OCI-LY7 (cell line): Measurements from ENCODE around the gene SLC13A3. TPM values are rescaled to one million over a fixed set of nuclear protein-coding genes. Genes with fewer than 3 reads are reported as not detected.

Source experiments
- BruUV-seq: library from RNA; stranded (reverse); fragments of 400-500 nt; replicated peaks from 2 replicates; lab custom pipeline; 2021; lab: Mats Ljungman, UMichigan
- CTCF ChIA-PET: fragments of 300-600 bp; sonication (Branson Sonifier 250); formaldehyde crosslinking; loops from one replicate; lab custom pipeline; 2022; ENCODE audit warnings: antibody characterized with exemption; ENCODE audit not compliant: unreplicated experiment; lab: Charles Lee
- POLR2A ChIA-PET: fragments of 300-600 bp; sonication (Branson Sonifier 250); formaldehyde crosslinking; loops from one replicate; lab custom pipeline; 2022; ENCODE audit warnings: antibody characterized with exemption; lab: Charles Lee
- DNase-seq: peaks from one replicate; pipeline ENCODE4 v3.0.0-alpha.2; 2015; ENCODE audit warnings: low spot score
- H2AFZ ChIP-seq: fragments of 200-600 bp; sonication (generic), shearing (Covaris generic); 2 replicates; pipeline ENCODE4 v1.6.1; 2014; ENCODE audit warnings: mild to moderate bottlenecking, antibody characterized with exemption, low read length, moderate library complexity
- H3K27ac ChIP-seq: fragments of 200-600 bp; sonication (generic); 2 replicates; pipeline ENCODE4 v1.5.1; 2014; ENCODE audit warnings: mixed run types, low read depth, mild to moderate bottlenecking, moderate library complexity, low read length, inconsistent platforms; ENCODE audit not compliant: poor library complexity, severe bottlenecking
- H3K36me3 ChIP-seq: fragments of 200-600 bp; sonication (generic); 2 replicates; pipeline ENCODE4 v1.6.1; 2014; ENCODE audit warnings: mild to moderate bottlenecking, antibody characterized with exemption, low read length, moderate library complexity, mixed read lengths; ENCODE audit not compliant: insufficient read depth
- H3K4me1 ChIP-seq: fragments of 200-600 bp; sonication (generic); 2 replicates; pipeline ENCODE4 v1.5.1; 2014; ENCODE audit warnings: mild to moderate bottlenecking, low read length; ENCODE audit not compliant: insufficient read depth, poor library complexity, severe bottlenecking
- H3K4me2 ChIP-seq: fragments of 200-600 bp; sonication (generic); 2 replicates; pipeline ENCODE4 v1.6.1; 2014; ENCODE audit warnings: mild to moderate bottlenecking, low read length
- H3K4me3 ChIP-seq: fragments of 200-600 bp; sonication (generic); 2 replicates; pipeline ENCODE4 v1.5.1; 2014; ENCODE audit warnings: mild to moderate bottlenecking, low read depth, low read length; ENCODE audit not compliant: poor library complexity, severe bottlenecking
- H3K79me2 ChIP-seq: fragments of 200-600 bp; sonication (generic); 2 replicates; pipeline ENCODE4 v1.6.1; 2016; ENCODE audit warnings: low read depth, mild to moderate bottlenecking, low read length, moderate library complexity, mixed read lengths; ENCODE audit not compliant: insufficient read depth
- H3K9me2 ChIP-seq: fragments of 200-600 bp; sonication (generic); 2 replicates; pipeline ENCODE4 v1.6.1; 2016; ENCODE audit warnings: mild to moderate bottlenecking, low read length, mixed read lengths; ENCODE audit not compliant: insufficient read depth
- H3K9me3 ChIP-seq: fragments of 200-600 bp; sonication (generic); 2 replicates; pipeline ENCODE4 v1.6.1; 2014; ENCODE audit warnings: mild to moderate bottlenecking, mixed run types, low read length, mixed read lengths
- H4K20me1 ChIP-seq: fragments of 200-600 bp; sonication (generic); 2 replicates; pipeline ENCODE4 v1.6.1; 2014; ENCODE audit warnings: mild to moderate bottlenecking, antibody characterized with exemption, low read length, moderate library complexity, mixed read lengths; ENCODE audit not compliant: insufficient read depth
- EZH2phosphoT487 ChIP-seq: fragments of 200-600 bp; sonication (generic); IDR thresholded peaks from 2 replicates; pipeline ENCODE4 v1.6.1; 2018; ENCODE audit warnings: low read depth, borderline replicate concordance, mild to moderate bottlenecking, mixed run types, antibody characterized with exemption, low read length, moderate library complexity, mixed read lengths
- intact Hi-C: fragments of 100-400 bp; cut with micrococcal nuclease; formaldehyde crosslinking; loops from one replicate; pipeline ENCODE4 v1.10.0; 2022; ENCODE audit not compliant: unreplicated experiment
- total RNA-seq, 2 experiments: library from RNA; depleted of rRNA in 1 of 2; stranded (reverse); fragments of >200 nt in 1 of 2; shearing (Covaris generic) in 1 of 2; gene quantifications; 2 replicates each; pipeline ENCODE4 v1.2.3, GENCODE V29; 2014 to 2022
- TF ChIP-seq, protein P1 (sequence below): fragments of 200-600 bp; sonication (generic); conservative IDR thresholded peaks from 2 replicates; pipeline ENCODE4 v1.5.1; 2014; ENCODE audit warnings: mild to moderate bottlenecking, antibody characterized with exemption, low read length, moderate library complexity, mixed read lengths

The SLC13A3 gene
- total RNA-seq, 2 experiments from 2014 or later = not detected

DNA sequence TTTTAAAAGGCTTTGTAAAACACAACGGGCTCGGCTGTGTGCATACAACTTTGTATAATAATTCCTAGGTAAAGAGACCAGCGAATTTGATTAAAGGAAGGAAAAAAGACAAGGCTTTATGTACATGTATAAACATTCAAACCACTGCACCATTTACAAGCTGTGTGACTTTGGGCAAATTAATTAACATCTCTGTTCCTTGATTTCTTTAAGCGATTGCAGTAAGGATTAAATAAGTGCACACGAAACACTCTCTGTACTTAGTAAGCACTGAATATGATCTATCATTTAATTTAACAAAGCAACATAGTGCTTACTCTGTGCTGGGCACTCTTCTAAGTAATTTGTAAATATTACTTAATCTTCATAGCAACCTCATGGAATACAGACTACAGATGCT is 81.3 kb downstream of the SLC13A3 start:
- no peak for DNase-seq
- TF ChIP-seq, protein P1, sequence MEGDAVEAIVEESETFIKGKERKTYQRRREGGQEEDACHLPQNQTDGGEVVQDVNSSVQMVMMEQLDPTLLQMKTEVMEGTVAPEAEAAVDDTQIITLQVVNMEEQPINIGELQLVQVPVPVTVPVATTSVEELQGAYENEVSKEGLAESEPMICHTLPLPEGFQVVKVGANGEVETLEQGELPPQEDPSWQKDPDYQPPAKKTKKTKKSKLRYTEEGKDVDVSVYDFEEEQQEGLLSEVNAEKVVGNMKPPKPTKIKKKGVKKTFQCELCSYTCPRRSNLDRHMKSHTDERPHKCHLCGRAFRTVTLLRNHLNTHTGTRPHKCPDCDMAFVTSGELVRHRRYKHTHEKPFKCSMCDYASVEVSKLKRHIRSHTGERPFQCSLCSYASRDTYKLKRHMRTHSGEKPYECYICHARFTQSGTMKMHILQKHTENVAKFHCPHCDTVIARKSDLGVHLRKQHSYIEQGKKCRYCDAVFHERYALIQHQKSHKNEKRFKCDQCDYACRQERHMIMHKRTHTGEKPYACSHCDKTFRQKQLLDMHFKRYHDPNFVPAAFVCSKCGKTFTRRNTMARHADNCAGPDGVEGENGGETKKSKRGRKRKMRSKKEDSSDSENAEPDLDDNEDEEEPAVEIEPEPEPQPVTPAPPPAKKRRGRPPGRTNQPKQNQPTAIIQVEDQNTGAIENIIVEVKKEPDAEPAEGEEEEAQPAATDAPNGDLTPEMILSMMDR = no peak
- no peak for TF ChIP-seq EZH2phosphoT487
- H3K9me3 ChIP-seq = no peaks in the 10 kb centered on the region
- H3K79me2 ChIP-seq = no peaks in the 10 kb centered on the region
- H3K4me1 ChIP-seq = no peaks in the 10 kb centered on the region
- H3K4me2 ChIP-seq = no peak overlapping the region
- H3K27ac ChIP-seq = no peak overlapping the region
- ChIA-PET POLR2A (no interaction called here), CTCF (no interaction called here)
- no TSS peak for BruUV-seq
- intact Hi-C loops = no loop called here
- no peaks in the 10 kb centered on the region for H4K20me1 ChIP-seq
- no peak overlapping the region for H3K4me3 ChIP-seq
- no peaks in the 10 kb centered on the region for H3K36me3 ChIP-seq
- H2AFZ ChIP-seq = no peak overlapping the region
- H3K9me2 ChIP-seq = no peaks in the 10 kb centered on the region

DNA sequence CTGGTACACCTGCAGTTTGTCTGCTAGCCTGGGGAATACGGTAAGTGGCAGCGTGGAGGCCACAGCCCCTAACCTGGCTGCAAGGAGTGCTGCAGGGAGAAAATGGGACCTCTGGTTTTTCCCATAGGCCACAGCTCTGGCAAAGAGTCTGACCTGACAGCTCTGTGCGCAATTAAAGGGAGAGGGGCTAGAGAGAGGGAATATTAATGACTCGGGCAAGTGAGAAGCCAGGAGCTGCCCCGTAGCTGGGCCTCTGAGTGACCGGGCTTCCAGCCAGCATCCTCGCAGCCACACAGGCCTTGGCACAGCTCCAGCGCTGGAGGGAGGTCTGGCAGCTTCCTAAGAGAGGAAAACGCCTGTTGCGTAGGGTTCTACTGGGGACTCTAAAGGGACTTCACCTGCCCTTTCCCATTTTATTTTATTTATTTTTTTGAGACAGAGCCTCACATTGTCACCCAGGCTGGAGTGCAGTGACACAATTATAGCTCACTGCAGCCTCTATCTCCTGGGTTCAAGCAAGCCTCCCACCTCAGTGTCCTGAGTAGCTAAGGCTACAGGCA is 82.6 kb downstream of the SLC13A3 start:
- TF ChIP-seq EZH2phosphoT487 = no peak
- H2AFZ ChIP-seq = no peak overlapping the region
- H3K27ac ChIP-seq = no peak overlapping the region
- DNase-seq = no peak
- CTCF ChIA-PET = no interaction called here
- H3K4me3 ChIP-seq = no peak overlapping the region
- H4K20me1 ChIP-seq = no peaks in the 10 kb centered on the region
- H3K4me2 ChIP-seq = no peak overlapping the region
- intact Hi-C loops = no loop called here
- no peaks in the 10 kb centered on the region for H3K4me1 ChIP-seq
- no peaks in the 10 kb centered on the region for H3K9me3 ChIP-seq
- H3K36me3 ChIP-seq = no peaks in the 10 kb centered on the region
- H3K79me2 ChIP-seq = no peaks in the 10 kb centered on the region
- H3K9me2 ChIP-seq = no peaks in the 10 kb centered on the region
- BruUV-seq = no TSS peak
- POLR2A ChIA-PET = no interaction called here

DNA sequence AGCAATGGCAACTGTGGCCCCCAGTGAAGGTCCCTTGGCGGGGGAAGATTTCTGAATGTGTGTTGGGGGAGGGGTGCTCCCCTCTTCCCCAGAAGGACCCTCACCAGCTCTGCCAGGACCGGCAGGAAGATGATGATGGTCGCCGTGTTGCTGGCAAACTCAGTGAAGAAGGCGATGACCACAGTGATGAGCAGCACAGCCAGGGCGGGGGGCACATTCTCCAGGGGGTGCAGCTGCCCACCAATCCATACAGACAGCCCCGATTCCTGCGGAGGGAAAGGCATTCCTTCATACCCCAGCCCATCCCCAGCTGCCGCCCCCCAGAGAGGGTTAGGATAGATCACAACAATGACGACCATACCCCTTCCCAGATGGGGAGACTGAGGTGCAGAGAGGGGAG is 85.1 kb downstream of the SLC13A3 start:
- TF ChIP-seq EZH2phosphoT487 = no peak
- TF ChIP-seq, protein P1 = no peak
- Histone ChIP-seq H3K27ac (no peak overlapping the region), H3K4me3 (no peak overlapping the region), H4K20me1 (no peaks in the 10 kb centered on the region), H3K36me3 (no peaks in the 10 kb centered on the region), H3K9me2 (no peaks in the 10 kb centered on the region), H3K79me2 (no peaks in the 10 kb centered on the region), H3K4me2 (no peak overlapping the region), H2AFZ (no peak overlapping the region), H3K4me1 (no peaks in the 10 kb centered on the region), H3K9me3 (no peaks in the 10 kb centered on the region)
- POLR2A ChIA-PET = no interaction called here
- CTCF ChIA-PET = no interaction called here
- intact Hi-C loops = no loop called here
- BruUV-seq = no TSS peak
- DNase-seq = no peak
